ENCODE measurements around the gene BRPF1.
"Not testable (repeated sequence)": the region's sequence is repeated elsewhere in the genome, so short reads cannot be mapped to it uniquely, and the experiment has no call there.

Gene BRPF1

GRCh38 chr3:9769426-9770275 lies 38.1 kb downstream of the BRPF1 start, which contains the start of gene CAMK1:
CAMK1 (minus strand) TSS chr3:9769947; CDS start chr3:9767749, 2,198 bp downstream.
- H3K9me3 ChIP-seq (ENCODE audit: severe bottlenecking) = no peaks in the 10 kb centered on the region
- ATAC-seq (ENCODE audit: low read depth) (peak; percentile 95), DNase-seq (ENCODE audit: low spot score) (no peak)
- H3K27ac ChIP-seq (ENCODE audit: poor library complexity, severe bottlenecking) = no peak within 1 kb of the TSS
- H3K27me3 ChIP-seq (ENCODE audit: insufficient read depth, poor library complexity, severe bottlenecking) = no peaks in the 10 kb centered on the region
- no peak for TF ChIP-seq CTCF (IDR thresholded peaks at IDR 0.05; ENCODE audit: poor library complexity, severe bottlenecking)
- H3K36me3 ChIP-seq (ENCODE audit: low read depth) = no peaks in the 10 kb centered on the region
- no peaks in the 10 kb centered on the region for H3K4me1 ChIP-seq (ENCODE audit: insufficient read depth, poor library complexity, severe bottlenecking)
- H3K4me3 ChIP-seq (ENCODE audit: severe bottlenecking) = peak within 1 kb of the TSS; percentile 49

GRCh38 chr3:9770276-9770812 lies 38.8 kb downstream of the BRPF1 start:
- no peak for TF ChIP-seq CTCF (IDR thresholded peaks at IDR 0.05; ENCODE audit: poor library complexity, severe bottlenecking)
- H3K36me3 ChIP-seq (ENCODE audit: low read depth) = no peaks in the 10 kb centered on the region
- ATAC-seq (ENCODE audit: low read depth) = no peak
- no peak for DNase-seq (ENCODE audit: low spot score)
- H3K4me3 ChIP-seq (ENCODE audit: severe bottlenecking) = peak overlapping the region; percentile 49
- no peak overlapping the region for H3K27ac ChIP-seq (ENCODE audit: poor library complexity, severe bottlenecking)
- no peaks in the 10 kb centered on the region for H3K4me1 ChIP-seq (ENCODE audit: insufficient read depth, poor library complexity, severe bottlenecking)
- no peaks in the 10 kb centered on the region for H3K27me3 ChIP-seq (ENCODE audit: insufficient read depth, poor library complexity, severe bottlenecking)
- no peaks in the 10 kb centered on the region for H3K9me3 ChIP-seq (ENCODE audit: severe bottlenecking)

- not testable (repeated sequence) for H3K27ac ChIP-seq (ENCODE audit: poor library complexity, severe bottlenecking); H3K36me3 ChIP-seq (ENCODE audit: low read depth); H3K9me3 ChIP-seq (ENCODE audit: severe bottlenecking); ATAC-seq (ENCODE audit: low read depth); DNase-seq (ENCODE audit: low spot score); H3K4me1 ChIP-seq (ENCODE audit: insufficient read depth, poor library complexity, severe bottlenecking); H3K4me3 ChIP-seq (ENCODE audit: severe bottlenecking); H3K27me3 ChIP-seq (ENCODE audit: insufficient read depth, poor library complexity, severe bottlenecking)
Observed at GRCh38 chr3:9771007-9771406, 39.5 kb downstream of the BRPF1 start.

GRCh38 chr3:9776896-9777693 lies 45.6 kb downstream of the BRPF1 start:
- Histone ChIP-seq H3K36me3 (ENCODE audit: low read depth) (peaks cover 6% of the 10 kb centered on the region), H3K27ac (ENCODE audit: poor library complexity, severe bottlenecking) (no peak overlapping the region)
- no peak for TF ChIP-seq CTCF (IDR thresholded peaks at IDR 0.05; ENCODE audit: poor library complexity, severe bottlenecking)

GRCh38 chr3:9777694-9778021 lies 46.1 kb downstream of the BRPF1 start:
- no peaks in the 10 kb centered on the region for H3K4me1 ChIP-seq (ENCODE audit: insufficient read depth, poor library complexity, severe bottlenecking)
- no peak overlapping the region for H3K27ac ChIP-seq (ENCODE audit: poor library complexity, severe bottlenecking)
- no peaks in the 10 kb centered on the region for H3K27me3 ChIP-seq (ENCODE audit: insufficient read depth, poor library complexity, severe bottlenecking)
- no peak for TF ChIP-seq CTCF (IDR thresholded peaks at IDR 0.05; ENCODE audit: poor library complexity, severe bottlenecking)
- DNase-seq (ENCODE audit: low spot score) (no peak), ATAC-seq (ENCODE audit: low read depth) (no peak)
- peaks cover 10% of the 10 kb centered on the region for H3K36me3 ChIP-seq (ENCODE audit: low read depth)
- H3K4me3 ChIP-seq (ENCODE audit: severe bottlenecking) = no peak overlapping the region
- H3K9me3 ChIP-seq (ENCODE audit: severe bottlenecking) = no peaks in the 10 kb centered on the region

More at GRCh38 chr3:9776896-9777693, 45.6 kb downstream of the BRPF1 start:
- Histone ChIP-seq H3K27me3 (ENCODE audit: insufficient read depth, poor library complexity, severe bottlenecking) (no peaks in the 10 kb centered on the region), H3K4me3 (ENCODE audit: severe bottlenecking) (no peak overlapping the region), H3K9me3 (ENCODE audit: severe bottlenecking) (no peaks in the 10 kb centered on the region), H3K4me1 (ENCODE audit: insufficient read depth, poor library complexity, severe bottlenecking) (no peaks in the 10 kb centered on the region)
- no peak for DNase-seq (ENCODE audit: low spot score)
- no peak for ATAC-seq (ENCODE audit: low read depth)
